Naive thymus-derived CD4-positive, alpha-beta T cell (primary cell): ENCODE measurements around the gene XIAP. TPM values are rescaled to one million over a fixed set of nuclear protein-coding genes. Genes with fewer than 3 reads are reported as not detected.
"Not testable (repeated sequence)": the region's sequence is repeated elsewhere in the genome, so short reads cannot be mapped to it uniquely, and the experiment has no call there.

ENCODE experiments used
- ATAC-seq: fragments of 150-1000 bp; cut with Tn5 transposase; 2 replicates; pipeline ENCODE4 v1.10.0; 2021; ENCODE audit warnings: mild to moderate bottlenecking, moderate library complexity
- CTCF ChIA-PET: fragments of 350-600 bp; sonication (Branson Sonifier 250); formaldehyde crosslinking; loops from one replicate; lab custom pipeline; 2021; ENCODE audit warnings: antibody characterized with exemption; lab: Charles Lee
- POLR2A ChIA-PET: fragments of 350-600 bp; sonication (Branson Sonifier 250); formaldehyde crosslinking; loops from one replicate; lab custom pipeline; 2021; ENCODE audit warnings: antibody characterized with exemption, inconsistent platforms; lab: Charles Lee
- DNase-seq, 9 donors: peaks; one replicate each; pipeline versions ENCODE4 v3.0.0 to v3.0.0-alpha.2; 2020 to 2022; ENCODE audit warnings: mixed read lengths in 1 of 9
- H3K27ac ChIP-seq: one replicate; pipeline ENCODE4 v1.7.0; 2013; ENCODE audit warnings: mild to moderate bottlenecking, low read depth, low read length, moderate library complexity
- H3K27me3 ChIP-seq, 2 donors: one replicate each; pipeline ENCODE4 v1.7.0; 2013; ENCODE audit warnings: low read length in 2 of 2, mild to moderate bottlenecking in 2 of 2, moderate library complexity in 2 of 2; ENCODE audit not compliant: control insufficient read depth in 2 of 2, insufficient read depth in 2 of 2
- H3K36me3 ChIP-seq, 3 experiments: 1 replicate in 2 of 3; 2 replicates in 1 of 3; pipeline ENCODE4 v1.7.0; 2013; ENCODE audit warnings: low read length in 3 of 3, mild to moderate bottlenecking in 3 of 3, moderate library complexity in 1 of 3; ENCODE audit not compliant: insufficient read depth in 3 of 3, control insufficient read depth in 2 of 3
- H3K4me1 ChIP-seq, 2 donors: one replicate each; pipeline ENCODE4 v1.7.0; 2013; ENCODE audit warnings: low read length in 2 of 2, mild to moderate bottlenecking in 2 of 2, moderate library complexity in 1 of 2; ENCODE audit not compliant: control insufficient read depth in 2 of 2, insufficient read depth in 2 of 2
- H3K4me3 ChIP-seq: 2 replicates; pipeline ENCODE4 v1.7.0; 2013; ENCODE audit warnings: mild to moderate bottlenecking, low read length
- H3K9me3 ChIP-seq, 3 experiments: 1 replicate in 2 of 3; 2 replicates in 1 of 3; pipeline ENCODE4 v1.7.0; 2013; ENCODE audit warnings: low read length in 3 of 3; ENCODE audit not compliant: control insufficient read depth in 2 of 3
- H3K27ac Mint-ChIP-seq, 9 donors: one replicate each; pipeline ENCODE4 v1.8.0; 2020 to 2022; ENCODE audit warnings: mixed read lengths in 9 of 9, mild to moderate bottlenecking in 8 of 9, moderate library complexity in 5 of 9, inconsistent platforms in 2 of 9
- H3K27me3 Mint-ChIP-seq, 5 donors: one replicate each; pipeline ENCODE4 v1.8.0; 2021 to 2022; ENCODE audit warnings: mixed read lengths in 5 of 5, mild to moderate bottlenecking in 1 of 5
- H3K36me3 Mint-ChIP-seq, 5 donors: one replicate each; pipeline ENCODE4 v1.8.0; 2020 to 2022; ENCODE audit warnings: mixed read lengths in 5 of 5, mild to moderate bottlenecking in 3 of 5, inconsistent platforms in 1 of 5
- H3K4me1 Mint-ChIP-seq, 7 donors: one replicate each; pipeline ENCODE4 v1.8.0; 2020 to 2022; ENCODE audit warnings: mixed read lengths in 7 of 7, mild to moderate bottlenecking in 3 of 7, inconsistent platforms in 1 of 7
- H3K4me3 Mint-ChIP-seq, 10 donors: one replicate each; pipeline ENCODE4 v1.8.0; 2020 to 2022; ENCODE audit warnings: mild to moderate bottlenecking in 10 of 10, mixed read lengths in 10 of 10, moderate library complexity in 6 of 10, inconsistent platforms in 2 of 10
- H3K9me3 Mint-ChIP-seq, 11 donors: one replicate each; pipeline ENCODE4 v1.8.0; 2020 to 2022; ENCODE audit warnings: mixed read lengths in 11 of 11, mild to moderate bottlenecking in 4 of 11, inconsistent platforms in 1 of 11, moderate library complexity in 1 of 11
- intact Hi-C, 2 donors: fragments of 100-400 bp; cut with micrococcal nuclease; formaldehyde crosslinking; loops; one replicate each; pipeline ENCODE4 v1.15.1; 2023
- polyA plus RNA-seq, 2 donors: library from polyadenylated mRNA; unstranded; fragments of 300-500 nt; fragmentation: Illumina TruSeq; gene quantifications; one replicate each; pipeline ENCODE4 v1.2.3, GENCODE V29; 2021
- total RNA-seq, 6 experiments: library from RNA in 5 of 6; stranded (reverse) in 5 of 6; gene quantifications; 1 replicate in 5 of 6; 2 replicates in 1 of 6; pipeline ENCODE4 v1.2.3 and lab custom pipeline; 2021 to 2026

Gene XIAP
- total and polyA plus RNA-seq, 7 experiments from 2014 or later = 8.1 to 56.1 (median 33.0) TPM

DNA sequence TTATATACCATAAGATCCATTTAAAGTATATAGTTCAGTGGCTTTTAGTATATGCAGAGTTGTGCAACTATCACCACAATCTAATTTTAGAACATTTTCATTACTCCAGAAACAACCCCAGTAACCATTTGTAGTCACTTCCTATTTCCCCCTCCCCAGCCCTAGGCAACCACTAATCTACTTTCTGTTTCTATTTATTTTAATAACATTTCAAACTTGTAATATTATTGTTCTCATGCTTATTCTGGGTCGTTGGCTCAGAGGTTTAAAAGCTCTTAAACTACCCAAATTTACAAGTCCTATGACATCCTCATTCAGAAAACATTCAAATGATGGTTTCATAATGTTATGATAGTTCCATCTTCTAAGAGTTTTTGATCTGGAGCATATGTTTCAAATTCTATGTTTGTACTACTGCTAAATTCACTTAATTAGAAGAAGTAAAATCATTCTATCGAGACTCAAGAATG lies 18.4 kb downstream of the XIAP start:
- peak overlapping the region; percentile 29 to 84 (median 68) for H3K27ac Mint-ChIP-seq
- Histone ChIP-seq H3K9me3 (no peaks in the 10 kb centered on the region), H3K4me1 (peaks cover 7 to 9% of the 10 kb centered on the region in 2 donors), H3K4me3 (no peak overlapping the region), H3K27ac (peak overlapping the region; percentile 44), H3K27me3 (no peaks in the 10 kb centered on the region), H3K36me3 (no peaks in the 10 kb centered on the region)
- ChIA-PET CTCF (interaction anchor here (1.0 kb wide), 1 partner anchor 16 kb away, joined by 3 read pairs; no protein-coding TSS in a partner anchor), POLR2A (no interaction called here)
- H3K27me3 Mint-ChIP-seq = no peaks in the 10 kb centered on the region
- no peaks in the 10 kb centered on the region for H3K9me3 Mint-ChIP-seq
- H3K4me1 Mint-ChIP-seq = peaks cover 6 to 37% (median 23%) of the 10 kb centered on the region in 7 donors
- ATAC-seq (peak; percentile 58), DNase-seq (peak in 2 of 9 donors; percentile 18 to 22)
- intact Hi-C loops = loop anchor here in 1 of 2 donors (2.0 to 5.0 kb wide), 2 partner anchors 17 to 84 kb away; partner anchors contain the start of genes STAG2 and XIAP
- no peaks in the 10 kb centered on the region for H3K36me3 Mint-ChIP-seq
- peak overlapping the region in 9 of 10 donors; percentile 12 to 78 (median 57) for H3K4me3 Mint-ChIP-seq

DNA sequence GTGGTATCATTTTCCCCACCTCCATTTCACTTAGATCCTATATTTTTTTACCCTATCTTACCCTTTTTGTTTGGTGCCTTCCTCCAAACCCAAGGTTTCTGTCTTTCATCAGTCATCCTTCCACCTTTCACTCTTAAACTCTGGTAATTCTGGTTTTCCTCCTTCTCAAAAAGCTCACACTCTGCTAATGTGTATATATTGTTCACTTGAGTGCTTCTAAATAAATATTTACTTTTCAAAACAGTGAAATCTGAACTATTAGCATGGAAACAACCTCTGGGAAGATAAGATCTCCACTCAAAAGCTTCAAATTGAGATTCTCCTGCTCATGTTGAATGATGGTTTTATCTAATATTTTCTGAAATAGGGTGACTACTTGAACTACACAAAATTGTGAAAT lies 21.5 kb downstream of the XIAP start:
- Mint-ChIP-seq H3K27me3 (no peaks in the 10 kb centered on the region), H3K9me3 (no peaks in the 10 kb centered on the region), H3K4me1 (peaks cover 6 to 38% (median 27%) of the 10 kb centered on the region in 7 donors), H3K27ac (peak overlapping the region in 5 of 9 donors; percentile 1 to 61 (median 33)), H3K4me3 (no peak overlapping the region), H3K36me3 (no peaks in the 10 kb centered on the region)
- CTCF ChIA-PET = no interaction called here
- Histone ChIP-seq H3K9me3 (no peaks in the 10 kb centered on the region), H3K4me3 (no peak overlapping the region), H3K36me3 (no peaks in the 10 kb centered on the region), H3K27ac (no peak overlapping the region), H3K27me3 (no peaks in the 10 kb centered on the region), H3K4me1 (peaks cover 7 to 9% of the 10 kb centered on the region in 2 donors)
- ATAC-seq (no peak), DNase-seq (no peak)
- POLR2A ChIA-PET = no interaction called here
- intact Hi-C loops = no loop called here

DNA sequence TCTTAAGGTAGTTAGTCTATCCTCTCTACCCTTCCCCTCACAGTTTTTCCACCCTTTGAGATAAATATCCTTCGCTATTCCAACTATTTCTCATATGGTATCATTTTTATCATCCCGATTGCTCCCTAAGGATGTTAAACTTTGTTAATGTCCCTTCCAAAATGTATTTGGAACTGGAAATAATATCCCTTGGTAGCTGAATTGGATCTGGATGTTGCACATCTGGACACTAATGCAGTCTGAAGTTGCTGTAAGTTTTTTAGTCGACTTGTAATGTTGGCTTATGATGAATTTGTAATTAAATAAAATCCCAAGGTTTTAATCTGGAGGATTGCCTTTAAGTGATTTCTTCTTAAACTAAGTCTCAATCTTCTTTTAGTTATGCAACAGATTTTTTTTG lies 22.5 kb downstream of the XIAP start:
- Mint-ChIP-seq H3K27me3 (no peaks in the 10 kb centered on the region), H3K27ac (peak overlapping the region in 1 of 9 donors; percentile 64), H3K9me3 (no peaks in the 10 kb centered on the region), H3K4me1 (peaks cover 6 to 31% (median 23%) of the 10 kb centered on the region in 7 donors), H3K36me3 (no peaks in the 10 kb centered on the region), H3K4me3 (no peak overlapping the region)
- Histone ChIP-seq H3K4me3 (no peak overlapping the region), H3K27ac (no peak overlapping the region), H3K4me1 (peaks cover 7 to 9% of the 10 kb centered on the region in 2 donors), H3K9me3 (no peaks in the 10 kb centered on the region), H3K27me3 (no peaks in the 10 kb centered on the region), H3K36me3 (no peaks in the 10 kb centered on the region)
- ATAC-seq = no peak
- ChIA-PET CTCF (interaction anchor here (0.6 to 1.6 kb wide), 2 partner anchors 15 to 49 kb away, joined by 4 read pairs; no protein-coding TSS in a partner anchor), POLR2A (no interaction called here)
- intact Hi-C loops = no loop called here
- no peak for DNase-seq

DNA sequence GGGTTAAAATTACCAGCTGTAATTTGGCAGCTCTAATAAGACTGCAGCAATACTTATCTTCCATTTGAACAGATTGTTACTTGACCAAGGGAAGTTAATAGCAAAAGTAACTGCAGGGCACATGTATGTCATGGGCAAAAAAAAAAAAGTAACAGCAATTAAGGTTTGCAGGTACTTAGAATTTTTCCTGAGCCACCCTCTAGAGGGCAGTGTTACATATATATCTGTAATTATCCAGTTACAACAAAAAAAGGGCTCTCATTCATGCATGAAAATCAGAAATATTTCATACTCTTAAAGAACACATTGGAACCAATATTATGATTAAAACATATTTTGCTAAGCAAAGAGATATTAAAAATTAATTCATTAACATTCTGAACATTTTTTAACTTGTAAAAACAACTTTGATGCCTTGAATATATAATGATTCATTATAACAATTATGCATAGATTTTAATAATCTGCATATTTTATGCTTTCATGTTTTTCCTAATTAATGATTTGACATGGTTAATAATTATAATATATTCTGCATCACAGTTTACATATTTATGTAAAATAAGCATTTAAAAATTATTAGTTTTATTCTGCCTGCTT lies 25.1 kb downstream of the XIAP start:
- H3K9me3 Mint-ChIP-seq = no peaks in the 10 kb centered on the region
- Histone ChIP-seq H3K36me3 (no peaks in the 10 kb centered on the region), H3K4me3 (no peak overlapping the region), H3K27me3 (no peaks in the 10 kb centered on the region), H3K4me1 (no peaks in the 10 kb centered on the region), H3K27ac (no peak overlapping the region), H3K9me3 (no peaks in the 10 kb centered on the region)
- peak; percentile 77 for ATAC-seq
- H3K27me3 Mint-ChIP-seq = no peaks in the 10 kb centered on the region
- no peak overlapping the region for H3K27ac Mint-ChIP-seq
- DNase-seq = peak in 7 of 9 donors; percentile 16 to 55 (median 45)
- peaks cover 6 to 14% (median 10%) of the 10 kb centered on the region in 7 donors for H3K4me1 Mint-ChIP-seq
- intact Hi-C loops = loop anchor here (1.0 to 2.0 kb wide), 3 partner anchors 25 to 52 kb away; partner anchors contain the start of gene XIAP (in 1 of the 2)
- ChIA-PET POLR2A (no interaction called here), CTCF (interaction anchor here (0.6 to 1.0 kb wide), 2 partner anchors 51 to 209 kb away, joined by 3 read pairs; no protein-coding TSS in a partner anchor)
- peaks cover 0 to 4% (median 3%) of the 10 kb centered on the region in 5 donors for H3K36me3 Mint-ChIP-seq
- no peak overlapping the region for H3K4me3 Mint-ChIP-seq

DNA sequence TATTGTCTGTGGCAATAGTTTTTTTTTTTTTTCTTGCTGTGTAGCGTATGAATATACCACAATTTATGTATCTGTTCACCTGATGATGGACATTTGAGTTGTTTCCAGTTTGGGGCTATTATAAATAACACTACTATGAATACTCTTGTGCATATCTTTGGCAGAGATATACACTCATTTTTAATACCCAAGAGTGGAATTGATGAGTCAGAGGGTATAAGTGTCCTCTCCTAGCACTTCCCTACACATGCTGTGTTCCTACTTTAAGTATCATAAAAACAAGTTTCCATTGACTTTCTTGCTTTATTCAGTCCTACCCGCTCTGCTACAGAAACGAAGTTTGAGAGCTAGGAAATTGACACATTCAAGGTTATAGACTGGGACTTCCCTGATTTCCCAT lies 39.8 kb downstream of the XIAP start:
- Mint-ChIP-seq H3K27ac (no peak overlapping the region), H3K4me1 (peaks cover 0 to 7% (median 0%) of the 10 kb centered on the region in 7 donors), H3K4me3 (no peak overlapping the region), H3K36me3 (peaks cover 0 to 15% (median 3%) of the 10 kb centered on the region in 5 donors), H3K9me3 (no peaks in the 10 kb centered on the region), H3K27me3 (no peaks in the 10 kb centered on the region)
- DNase-seq = no peak
- H3K27ac ChIP-seq = no peak overlapping the region
- H3K9me3 ChIP-seq = no peaks in the 10 kb centered on the region
- intact Hi-C loops = no loop called here
- no peak for ATAC-seq
- no peaks in the 10 kb centered on the region for H3K27me3 ChIP-seq
- CTCF ChIA-PET = no interaction called here
- H3K4me1 ChIP-seq = no peaks in the 10 kb centered on the region
- peaks cover 0 to 15% (median 0%) of the 10 kb centered on the region in 3 experiments for H3K36me3 ChIP-seq
- POLR2A ChIA-PET = no interaction called here
- H3K4me3 ChIP-seq = no peak overlapping the region

DNA sequence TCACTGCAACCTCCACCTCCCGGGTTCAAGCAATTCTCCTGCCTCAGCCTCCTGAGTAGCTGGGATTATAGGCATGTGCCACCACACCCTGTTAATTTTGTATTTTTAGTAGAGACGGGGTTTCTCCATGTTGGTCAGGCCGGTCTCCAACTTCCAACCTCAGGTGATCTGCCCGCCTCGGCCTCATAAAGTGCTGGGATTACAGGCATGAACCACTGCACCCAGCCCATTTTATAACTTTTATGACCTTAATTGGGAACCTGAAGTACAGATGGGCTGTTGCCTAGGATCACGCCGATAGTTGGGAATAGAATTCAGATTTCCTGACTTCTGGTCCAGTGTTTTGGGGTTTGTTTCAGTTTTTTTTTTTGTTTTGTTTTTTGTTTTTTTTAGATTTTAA lies 43.4 kb downstream of the XIAP start:
- H3K9me3 ChIP-seq, ATAC-seq, H3K27ac Mint-ChIP-seq, H3K9me3 Mint-ChIP-seq, intact Hi-C loops, H3K27ac ChIP-seq, H3K36me3 ChIP-seq, H3K4me3 ChIP-seq, DNase-seq, H3K27me3 Mint-ChIP-seq, POLR2A ChIA-PET, CTCF ChIA-PET, H3K4me3 Mint-ChIP-seq, H3K27me3 ChIP-seq, H3K4me1 ChIP-seq: not testable (repeated sequence)
- H3K4me1 Mint-ChIP-seq = peaks cover 13 to 29% (median 20%) of the 10 kb centered on the region in 7 donors
- H3K36me3 Mint-ChIP-seq = peaks cover 0 to 12% (median 3%) of the 10 kb centered on the region in 5 donors
